ENCODE measurements around the gene CD79B.
"Not testable (repeated sequence)": the region's sequence is repeated elsewhere in the genome, so short reads cannot be mapped to it uniquely, and the experiment has no call there.

Gene CD79B

GRCh38 chr17:63894821-63895220, 37.3 kb downstream of the CD79B start:
- not testable (repeated sequence) for H3K27ac Mint-ChIP-seq

GRCh38 chr17:63894021-63894420, 38.1 kb downstream of the CD79B start:
- not testable (repeated sequence) for H3K9me3 Mint-ChIP-seq; H3K4me3 Mint-ChIP-seq; H3K27me3 Mint-ChIP-seq; H3K36me3 Mint-ChIP-seq (ENCODE audit: low read depth); H3K27ac Mint-ChIP-seq; H3K4me1 Mint-ChIP-seq (ENCODE audit: low read depth)

More at GRCh38 chr17:63894821-63895220, 37.3 kb downstream of the CD79B start:
- not testable (repeated sequence) for H3K36me3 Mint-ChIP-seq (ENCODE audit: low read depth); H3K4me1 Mint-ChIP-seq (ENCODE audit: low read depth); H3K4me3 Mint-ChIP-seq; H3K9me3 Mint-ChIP-seq; H3K27me3 Mint-ChIP-seq

- H3K36me3 Mint-ChIP-seq (ENCODE audit: low read depth); H3K4me1 Mint-ChIP-seq (ENCODE audit: low read depth); H3K9me3 Mint-ChIP-seq; H3K27ac Mint-ChIP-seq; H3K4me3 Mint-ChIP-seq; H3K27me3 Mint-ChIP-seq: not testable (repeated sequence)
These were observed 39.7 kb downstream of the CD79B start for GRCh38 chr17:63892316-63893037.

- H3K4me3 Mint-ChIP-seq; H3K9me3 Mint-ChIP-seq; H3K36me3 Mint-ChIP-seq (ENCODE audit: low read depth); H3K27ac Mint-ChIP-seq; H3K4me1 Mint-ChIP-seq (ENCODE audit: low read depth); H3K27me3 Mint-ChIP-seq: not testable (repeated sequence)
These were observed 42.9 kb downstream of the CD79B start for GRCh38 chr17:63889026-63889848.

GRCh38 chr17:63885119-63885518, 47.0 kb downstream of the CD79B start:
- not testable (repeated sequence) for H3K27me3 Mint-ChIP-seq; H3K36me3 Mint-ChIP-seq (ENCODE audit: low read depth); H3K4me3 Mint-ChIP-seq; H3K4me1 Mint-ChIP-seq (ENCODE audit: low read depth); H3K27ac Mint-ChIP-seq; H3K9me3 Mint-ChIP-seq

- not testable (repeated sequence) for H3K9me3 Mint-ChIP-seq; H3K4me3 Mint-ChIP-seq; H3K27ac Mint-ChIP-seq; H3K4me1 Mint-ChIP-seq (ENCODE audit: low read depth); H3K36me3 Mint-ChIP-seq (ENCODE audit: low read depth); H3K27me3 Mint-ChIP-seq
These were observed 49.5 kb downstream of the CD79B start for GRCh38 chr17:63882626-63883126.

- no peaks in the 10 kb centered on the region for H3K36me3 Mint-ChIP-seq (ENCODE audit: low read depth)
- H3K27ac Mint-ChIP-seq: no peak within 1 kb of the TSS
- H3K4me3 Mint-ChIP-seq: no peak within 1 kb of the TSS
- H3K9me3 Mint-ChIP-seq: no peaks in the 10 kb centered on the region
- H3K4me1 Mint-ChIP-seq (ENCODE audit: low read depth): no peaks in the 10 kb centered on the region
- no peaks in the 10 kb centered on the region for H3K27me3 Mint-ChIP-seq
These were observed 50.1 kb downstream of the CD79B start, which contains the start of gene GH2 for GRCh38 chr17:63881935-63882601. TSS of gene GH2 (minus strand) at chr17:63881944. CDS start at chr17:63881801, 143 bp downstream.

- H3K4me1 Mint-ChIP-seq (ENCODE audit: low read depth); H3K27ac Mint-ChIP-seq; H3K27me3 Mint-ChIP-seq; H3K9me3 Mint-ChIP-seq; H3K36me3 Mint-ChIP-seq (ENCODE audit: low read depth); H3K4me3 Mint-ChIP-seq: not testable (repeated sequence)
These were observed 50.8 kb downstream of the CD79B start for GRCh38 chr17:63881337-63881736.

GRCh38 chr17:63880706-63881105, 51.4 kb downstream of the CD79B start:
- no peaks in the 10 kb centered on the region for H3K27me3 Mint-ChIP-seq
- H3K9me3 Mint-ChIP-seq: no peaks in the 10 kb centered on the region
- no peaks in the 10 kb centered on the region for H3K36me3 Mint-ChIP-seq (ENCODE audit: low read depth)
- no peak overlapping the region for H3K27ac Mint-ChIP-seq
- H3K4me1 Mint-ChIP-seq (ENCODE audit: low read depth): no peaks in the 10 kb centered on the region
- no peak overlapping the region for H3K4me3 Mint-ChIP-seq

All from stimulated activated naive CD8-positive, alpha-beta T cell treated with anti-CD3 and anti-CD28 coated beads, Interleukin-15, Interleukin-2, amounts not matched to agents 100 ng/mL and 50 ng/mL, for 24 hours (primary cell).